HFFc6 (cell line): Measurements from ENCODE around the gene EPHB3. TPM values are rescaled to one million over a fixed set of nuclear protein-coding genes. Genes with fewer than 3 reads are reported as not detected.

Experiments used
- DNase-seq: peaks from one replicate; pipeline ENCODE4 v3.0.0-alpha.2; 2018
- H3K27ac Mint-ChIP-seq: 2 replicates; pipeline ENCODE4 v1.8.0; 2020; ENCODE audit warnings: mild to moderate bottlenecking, mixed read lengths
- H3K27me3 Mint-ChIP-seq: 2 replicates; pipeline ENCODE4 v1.8.0; 2021; ENCODE audit warnings: mild to moderate bottlenecking, moderate library complexity, mixed read lengths; ENCODE audit not compliant: insufficient read depth
- H3K36me3 Mint-ChIP-seq: 2 replicates; pipeline ENCODE4 v1.8.0; 2021; ENCODE audit warnings: low read depth, mixed read lengths
- H3K4me1 Mint-ChIP-seq: 2 replicates; pipeline ENCODE4 v1.8.0; 2020; ENCODE audit warnings: low read depth, mixed read lengths
- H3K4me3 Mint-ChIP-seq: 2 replicates; pipeline ENCODE4 v1.8.0; 2020; ENCODE audit warnings: mild to moderate bottlenecking, moderate library complexity, mixed read lengths
- H3K9me3 Mint-ChIP-seq: 2 replicates; pipeline ENCODE4 v1.8.0; 2020; ENCODE audit warnings: mild to moderate bottlenecking, mixed read lengths
- total RNA-seq, 6 experiments: library from RNA; stranded (reverse); fragmentation: NEBNext Ultra II Directional; extraction: Animal tissue kit (Norgen Biotek cat#: 25700); gene quantifications; 2 replicates in 1 of 6; 3 replicates in 5 of 6; pipeline ENCODE4 v1.2.3, GENCODE V29; 2021
- TF ChIP-seq, protein P1 (sequence below): fragments of 200-600 bp; sonication (generic); IDR thresholded peaks from 2 replicates; pipeline ENCODE4 v1.5.0; 2021; ENCODE audit warnings: antibody characterized with exemption, mild to moderate bottlenecking

Gene EPHB3
- total RNA-seq, 6 experiments from 2014 or later: 3.0 to 6.6 (median 3.6) TPM

DNA sequence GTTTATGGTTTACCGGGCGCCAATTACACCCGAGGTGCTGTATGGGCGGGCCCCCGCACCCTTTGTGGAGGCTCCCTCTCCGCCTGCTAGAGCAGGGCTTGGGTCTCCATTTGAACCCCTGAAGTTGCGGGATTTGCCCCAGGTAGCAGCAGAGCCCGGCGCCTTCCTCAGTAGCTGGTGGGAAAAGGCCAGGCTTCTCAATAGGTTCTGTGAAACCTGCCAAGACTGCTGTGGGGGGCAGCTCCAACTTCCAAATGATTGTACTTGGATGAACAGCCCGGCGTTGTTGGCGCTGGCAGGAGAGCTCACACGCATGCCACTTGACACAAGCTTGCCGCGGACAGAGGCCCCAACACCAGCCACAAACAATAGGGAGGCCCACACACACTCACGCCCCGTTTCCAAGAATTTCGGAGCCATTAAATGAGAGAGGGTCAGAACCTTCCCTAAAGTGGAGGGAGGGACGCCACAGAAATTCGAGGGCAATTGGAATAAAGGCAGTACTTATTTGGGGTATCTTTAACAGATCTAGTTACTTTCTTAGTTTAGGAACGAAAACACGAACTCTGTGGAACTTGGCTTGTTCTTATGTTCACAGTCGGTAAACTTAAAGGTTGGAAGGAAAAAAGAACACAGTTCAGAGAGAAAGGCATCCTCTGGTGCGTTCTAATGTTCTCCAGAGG is 1.4 kb downstream of the EPHB3 start:
- Mint-ChIP-seq H3K4me3 (peak overlapping the region; percentile 76), H3K36me3 (no peaks in the 10 kb centered on the region), H3K4me1 (peaks cover 62% of the 10 kb centered on the region), H3K9me3 (no peaks in the 10 kb centered on the region), H3K27me3 (peaks cover 13% of the 10 kb centered on the region), H3K27ac (peak overlapping the region; percentile 46; the same call in 1 of the 2 replicates)
- DNase-seq: peak; percentile 36
- TF ChIP-seq, protein P1, sequence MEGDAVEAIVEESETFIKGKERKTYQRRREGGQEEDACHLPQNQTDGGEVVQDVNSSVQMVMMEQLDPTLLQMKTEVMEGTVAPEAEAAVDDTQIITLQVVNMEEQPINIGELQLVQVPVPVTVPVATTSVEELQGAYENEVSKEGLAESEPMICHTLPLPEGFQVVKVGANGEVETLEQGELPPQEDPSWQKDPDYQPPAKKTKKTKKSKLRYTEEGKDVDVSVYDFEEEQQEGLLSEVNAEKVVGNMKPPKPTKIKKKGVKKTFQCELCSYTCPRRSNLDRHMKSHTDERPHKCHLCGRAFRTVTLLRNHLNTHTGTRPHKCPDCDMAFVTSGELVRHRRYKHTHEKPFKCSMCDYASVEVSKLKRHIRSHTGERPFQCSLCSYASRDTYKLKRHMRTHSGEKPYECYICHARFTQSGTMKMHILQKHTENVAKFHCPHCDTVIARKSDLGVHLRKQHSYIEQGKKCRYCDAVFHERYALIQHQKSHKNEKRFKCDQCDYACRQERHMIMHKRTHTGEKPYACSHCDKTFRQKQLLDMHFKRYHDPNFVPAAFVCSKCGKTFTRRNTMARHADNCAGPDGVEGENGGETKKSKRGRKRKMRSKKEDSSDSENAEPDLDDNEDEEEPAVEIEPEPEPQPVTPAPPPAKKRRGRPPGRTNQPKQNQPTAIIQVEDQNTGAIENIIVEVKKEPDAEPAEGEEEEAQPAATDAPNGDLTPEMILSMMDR: no peak

DNA sequence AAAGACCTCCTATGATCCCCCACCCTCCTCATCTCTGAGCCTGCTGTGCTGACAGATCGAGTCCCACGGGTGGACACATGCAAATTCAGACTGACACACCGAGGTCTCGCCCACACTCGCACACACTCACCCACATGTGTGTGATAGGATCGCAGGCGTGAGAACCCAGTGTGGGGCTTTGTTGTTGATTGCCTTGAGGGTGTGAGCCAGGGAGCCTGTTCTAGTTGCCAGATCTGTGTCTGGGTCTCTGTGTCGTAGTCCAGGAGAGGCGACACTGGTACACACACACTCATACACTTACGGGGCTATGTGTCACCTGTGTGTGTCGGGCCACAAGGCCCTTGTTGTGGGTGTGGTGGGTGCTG is 2.0 kb downstream of the EPHB3 start:
- Mint-ChIP-seq H3K4me3 (peak overlapping the region; percentile 76), H3K27ac (peak overlapping the region; percentile 46; the same call in 1 of the 2 replicates), H3K36me3 (no peaks in the 10 kb centered on the region), H3K4me1 (peaks cover 68% of the 10 kb centered on the region), H3K27me3 (peaks cover 10% of the 10 kb centered on the region), H3K9me3 (no peaks in the 10 kb centered on the region)
- TF ChIP-seq, protein P1: no peak
- no peak for DNase-seq

DNA sequence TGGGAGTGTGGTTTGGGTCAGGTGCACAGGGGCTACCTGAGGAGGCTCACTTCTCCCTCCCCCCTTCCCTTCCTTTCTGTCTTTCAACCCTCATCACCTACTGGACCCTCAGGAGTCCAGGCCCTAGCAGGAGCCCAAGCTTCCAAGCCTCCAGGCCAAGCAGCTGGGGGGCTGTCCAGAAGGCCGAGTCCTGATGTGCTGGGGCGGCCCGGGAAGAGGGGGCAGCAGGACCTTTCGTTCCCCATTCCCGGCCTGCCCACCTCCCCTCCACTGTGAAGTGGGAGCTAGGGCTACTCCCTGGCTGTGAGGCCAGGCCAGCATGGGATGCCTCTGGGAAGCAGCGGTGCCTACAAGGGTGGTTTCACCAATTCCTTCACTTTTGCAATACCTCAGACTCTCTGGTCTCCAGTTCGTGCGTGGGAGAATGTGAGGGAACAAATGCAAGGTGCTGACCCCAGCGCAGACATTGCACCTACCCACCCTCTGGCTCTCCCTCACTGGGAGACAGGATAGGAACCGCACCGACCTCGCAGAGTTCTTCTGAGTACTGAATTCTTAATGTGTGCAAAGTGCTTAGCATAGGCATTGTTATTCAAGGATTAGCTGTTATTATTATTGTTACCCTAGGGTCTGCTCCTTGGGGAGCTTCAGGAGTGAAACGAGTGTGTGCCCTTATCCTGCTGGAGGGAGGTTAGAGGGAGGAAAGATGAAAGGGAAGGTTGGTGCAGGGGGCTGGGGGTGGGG is 2.5 kb downstream of the EPHB3 start:
- Mint-ChIP-seq H3K27me3 (peaks cover 5% of the 10 kb centered on the region; the same call in 1 of the 2 replicates), H3K4me1 (peaks cover 68% of the 10 kb centered on the region), H3K9me3 (no peaks in the 10 kb centered on the region), H3K36me3 (no peaks in the 10 kb centered on the region), H3K27ac (no peak overlapping the region), H3K4me3 (0 out of 2 replicates have a peak overlapping the region, but pooled peaks have one; percentile 76)
- DNase-seq: no peak
- TF ChIP-seq, protein P1: no peak

DNA sequence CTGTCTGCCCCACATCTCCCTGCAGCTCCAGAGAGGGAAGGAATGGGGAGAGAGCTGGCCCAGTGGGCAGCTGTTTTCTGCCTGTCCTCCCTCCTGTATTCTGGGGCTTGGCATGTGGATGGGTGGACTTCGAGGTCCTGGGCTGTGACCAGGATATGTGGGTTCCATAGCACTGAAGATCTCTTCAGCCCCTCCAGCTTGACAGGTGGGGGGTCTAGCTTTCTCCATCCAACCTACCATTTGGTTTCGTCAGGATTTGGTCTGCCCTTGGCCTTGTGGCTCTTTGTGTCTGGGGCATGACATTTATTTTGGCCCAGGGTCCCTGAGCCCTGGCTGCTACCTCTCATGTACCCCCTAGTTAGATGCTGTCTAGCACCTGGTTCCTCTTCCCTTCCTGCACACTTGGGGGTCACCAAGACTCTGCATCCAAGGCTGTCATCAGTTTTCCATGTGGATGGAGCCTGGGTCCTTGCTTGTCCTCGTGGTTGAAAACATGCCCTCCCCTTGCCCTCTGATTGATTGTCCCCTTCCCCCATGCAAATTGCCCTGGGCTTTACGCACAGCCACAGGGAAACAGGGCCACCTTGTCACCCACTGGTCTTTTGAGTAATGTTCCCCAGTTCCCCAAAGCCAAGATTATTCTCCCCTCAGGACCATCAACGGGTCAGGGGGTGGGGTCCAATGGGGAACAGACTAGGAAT is 3.2 kb downstream of the EPHB3 start:
- Mint-ChIP-seq H3K4me3 (peak overlapping the region; percentile 61), H3K9me3 (no peaks in the 10 kb centered on the region), H3K27ac (peak overlapping the region; percentile 76), H3K36me3 (no peaks in the 10 kb centered on the region), H3K27me3 (no peaks in the 10 kb centered on the region; the same call in 1 of the 2 replicates), H3K4me1 (peaks cover 72% of the 10 kb centered on the region)
- no peak for DNase-seq
- TF ChIP-seq, protein P1: no peak

DNA sequence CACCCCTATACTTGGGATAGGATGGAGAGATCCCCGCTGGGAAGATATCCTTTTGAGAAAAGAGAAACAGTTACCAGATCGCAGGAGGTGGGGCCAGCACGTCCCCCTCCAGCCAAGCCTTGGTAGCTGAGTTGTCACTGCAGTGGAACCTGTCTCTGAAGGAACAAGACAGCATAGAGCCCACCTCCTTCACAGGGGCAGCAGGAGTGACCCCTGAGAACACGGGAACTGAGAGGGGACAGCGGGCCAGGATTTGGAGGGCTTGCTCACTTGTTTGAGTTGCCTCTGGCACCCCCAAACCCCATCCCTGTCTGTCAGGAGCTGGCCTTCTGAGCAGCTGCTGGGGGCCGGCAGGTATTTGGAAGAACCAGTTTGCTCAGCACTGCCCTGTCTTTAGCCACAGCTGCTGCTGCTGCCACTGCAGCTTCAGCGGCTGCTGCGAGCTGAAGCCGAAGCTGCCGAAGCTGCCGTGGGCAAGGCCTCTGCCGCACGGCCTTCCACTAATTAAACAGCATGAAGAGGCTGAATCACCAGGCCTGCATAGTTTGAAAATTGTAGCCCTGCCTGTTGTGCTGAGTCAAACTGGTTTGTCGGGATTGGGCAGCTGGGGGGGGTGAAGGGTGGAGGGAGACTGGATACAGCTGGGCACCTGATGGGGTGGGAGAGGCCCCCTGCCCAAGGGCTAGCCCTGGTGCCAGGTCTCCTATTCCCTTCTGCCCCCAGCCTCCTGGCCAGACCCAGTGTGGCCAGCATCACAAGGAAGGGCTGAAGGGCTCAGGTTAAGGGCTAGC is 4.0 kb downstream of the EPHB3 start:
- Mint-ChIP-seq H3K36me3 (no peaks in the 10 kb centered on the region), H3K4me1 (peaks cover 72% of the 10 kb centered on the region), H3K27ac (peak overlapping the region; percentile 76), H3K4me3 (peak overlapping the region; percentile 61), H3K9me3 (no peaks in the 10 kb centered on the region), H3K27me3 (no peaks in the 10 kb centered on the region)
- TF ChIP-seq, protein P1: no peak
- peak; percentile 93 for DNase-seq
